ENCODE measurements around the gene SNAPC5.

DNA sequence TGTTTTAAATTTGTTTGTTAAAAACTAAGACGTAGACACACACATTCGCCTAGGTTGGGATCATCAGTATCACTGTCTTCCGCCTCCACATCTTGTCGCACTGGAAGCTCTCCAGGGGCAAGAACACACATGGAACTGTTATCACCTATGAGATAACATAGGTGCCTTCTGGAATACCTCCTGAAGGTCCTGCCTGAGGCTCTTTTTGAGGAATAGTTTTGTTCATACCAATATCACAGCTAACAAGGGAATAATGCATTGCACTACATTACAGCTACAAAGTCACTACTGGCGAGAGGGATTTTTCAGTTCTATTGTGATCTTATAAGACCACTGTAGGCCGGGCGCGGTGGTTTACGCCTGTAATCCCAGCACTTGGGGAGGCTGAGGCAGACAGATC, 37.5 kb upstream of the SNAPC5 start:
- TF ChIP-seq MAX (IDR thresholded peaks at IDR 0.05) (no peak), ZBTB7A (IDR thresholded peaks at IDR 0.05; ENCODE audit: low read depth) (no peak), EP300 (IDR thresholded peaks at IDR 0.05; ENCODE audit: borderline replicate concordance) (no peak), TEAD4 (IDR thresholded peaks at IDR 0.05) (no peak), YY1 (IDR thresholded peaks at IDR 0.05; ENCODE audit: low read depth) (no peak), RAD21 (IDR thresholded peaks at IDR 0.05; ENCODE audit: low read depth) (no peak), REST (IDR thresholded peaks at IDR 0.05; ENCODE audit: low read depth) (no peak)

Data from Ishikawa (cell line).